NCI-H2171 (cell line): ENCODE data around the gene ANKRD42.

Experiments used
- DNase-seq: peaks from one replicate; lab custom pipeline; 2025; lab: John Stamatoyannopoulos, UW

ANKRD42 gene

GRCh38 chr11:83287631-83288030, 94.1 kb downstream of the ANKRD42 start:
- DNase-seq: no peak

GRCh38 chr11:83292709-83293456, 99.4 kb downstream of the ANKRD42 start:
- DNase-seq: no peak

GRCh38 chr11:83293457-83293774, 99.9 kb downstream of the ANKRD42 start:
- no peak for DNase-seq

GRCh38 chr11:83294208-83294607, 100.7 kb downstream of the ANKRD42 start:
- no peak for DNase-seq
